CD14-positive monocyte (primary cell): Measurements from ENCODE around the gene HMOX2. TPM values are rescaled to one million over a fixed set of nuclear protein-coding genes. Genes with fewer than 3 reads are reported as not detected.
A peak's percentile ranks its signal among the peaks of the same experiment; 100 is the strongest.

Source experiments
- DNase-seq, 3 donors: peaks; one replicate each; pipeline ENCODE4 v3.0.0-alpha.2; 2011 to 2022
- H2AFZ ChIP-seq: 2 replicates; pipeline ENCODE4 v1.6.0; 2012; ENCODE audit warnings: mild to moderate bottlenecking, low read depth, low read length, inconsistent platforms; ENCODE audit not compliant: insufficient read depth, poor library complexity, severe bottlenecking
- H3K27ac ChIP-seq, 2 donors: 1 replicate in 1 of 2; 2 replicates in 1 of 2; pipeline ENCODE4 v1.5.1; 2012 to 2013; ENCODE audit warnings: low read length in 2 of 2, control low read depth in 1 of 2, inconsistent platforms in 1 of 2, low read depth in 1 of 2, mild to moderate bottlenecking in 1 of 2
- H3K27me3 ChIP-seq, 2 donors: one replicate each; pipeline versions ENCODE4 v1.6.0 to v1.6.1; 2011 to 2013; ENCODE audit warnings: low read length in 2 of 2; ENCODE audit not compliant: control insufficient read depth in 2 of 2, insufficient read depth in 2 of 2
- H3K36me3 ChIP-seq, 2 donors: replicated peaks in 1 of 2; 1 replicate in 1 of 2; 2 replicates in 1 of 2; pipeline versions ENCODE4 v1.5.1 to v1.6.1; 2012 to 2013; ENCODE audit warnings: low read length in 2 of 2, control low read depth in 1 of 2, inconsistent platforms in 1 of 2, mild to moderate bottlenecking in 1 of 2; ENCODE audit not compliant: insufficient read depth in 2 of 2, control insufficient read depth in 1 of 2
- H3K4me1 ChIP-seq, 2 donors: 1 replicate in 1 of 2; 2 replicates in 1 of 2; pipeline versions ENCODE4 v1.5.1 to v1.6.1; 2012 to 2013; ENCODE audit warnings: low read length in 2 of 2, control low read depth in 1 of 2, inconsistent platforms in 1 of 2, mild to moderate bottlenecking in 1 of 2, moderate library complexity in 1 of 2; ENCODE audit not compliant: insufficient read depth in 2 of 2, control insufficient read depth in 1 of 2
- H3K4me2 ChIP-seq: replicated peaks from 2 replicates; pipeline ENCODE3; 2012; ENCODE audit warnings: low read length, moderate library complexity, mild to moderate bottlenecking; ENCODE audit not compliant: poor library complexity, severe bottlenecking; ENCODE audit errors: extremely low read depth
- H3K4me3 ChIP-seq, 3 experiments: fragments of 200-600 bp in 1 of 3; sonication (generic) in 1 of 3; replicated peaks in 1 of 3; 1 replicate in 2 of 3; 2 replicates in 1 of 3; pipeline ENCODE4 v1.5.1; 2011 to 2013; ENCODE audit warnings: low read length in 3 of 3, mild to moderate bottlenecking in 3 of 3, control low read depth in 2 of 3, low read depth in 2 of 3, inconsistent platforms in 1 of 3, moderate library complexity in 1 of 3
- H3K79me2 ChIP-seq: 2 replicates; pipeline ENCODE4 v1.6.0; 2012; ENCODE audit warnings: mild to moderate bottlenecking, control low read depth, inconsistent platforms, low read length, moderate library complexity; ENCODE audit not compliant: insufficient read depth
- H3K9ac ChIP-seq: 2 replicates; pipeline ENCODE4 v1.6.0; 2017; ENCODE audit warnings: low read length, mild to moderate bottlenecking; ENCODE audit not compliant: insufficient read depth, poor library complexity, severe bottlenecking
- H3K9me3 ChIP-seq, 2 donors: replicated peaks in 1 of 2; 1 replicate in 1 of 2; 2 replicates in 1 of 2; pipeline versions ENCODE4 v1.5.1 to v1.6.1; 2012 to 2013; ENCODE audit warnings: low read length in 2 of 2, control low read depth in 1 of 2; ENCODE audit not compliant: control insufficient read depth in 1 of 2, insufficient read depth in 1 of 2
- H4K20me1 ChIP-seq: 2 replicates; pipeline ENCODE4 v1.6.0; 2012; ENCODE audit warnings: mild to moderate bottlenecking, low read length, control low read depth, moderate library complexity; ENCODE audit not compliant: insufficient read depth
- H3K27ac Mint-ChIP-seq, 7 donors: one replicate each; pipeline ENCODE4 v1.8.0; 2020; ENCODE audit warnings: mild to moderate bottlenecking in 7 of 7, mixed read lengths in 7 of 7, moderate library complexity in 6 of 7, inconsistent platforms in 2 of 7
- H3K27me3 Mint-ChIP-seq, 3 donors: one replicate each; pipeline ENCODE4 v1.8.0; 2021 to 2022; ENCODE audit warnings: low read depth in 3 of 3, mild to moderate bottlenecking in 3 of 3, mixed read lengths in 3 of 3, moderate library complexity in 3 of 3, inconsistent platforms in 1 of 3
- H3K36me3 Mint-ChIP-seq, 2 donors: one replicate each; pipeline ENCODE4 v1.8.0; 2020; ENCODE audit warnings: mixed read lengths in 2 of 2, inconsistent platforms in 1 of 2, mild to moderate bottlenecking in 1 of 2
- H3K4me1 Mint-ChIP-seq: one replicate; pipeline ENCODE4 v1.8.0; 2020; ENCODE audit warnings: mild to moderate bottlenecking, mixed read lengths
- H3K4me3 Mint-ChIP-seq, 2 donors: one replicate each; pipeline ENCODE4 v1.8.0; 2020; ENCODE audit warnings: mild to moderate bottlenecking in 2 of 2, mixed read lengths in 2 of 2, moderate library complexity in 1 of 2
- H3K9me3 Mint-ChIP-seq, 7 donors: one replicate each; pipeline ENCODE4 v1.8.0; 2020 to 2022; ENCODE audit warnings: mixed read lengths in 7 of 7, mild to moderate bottlenecking in 6 of 7, moderate library complexity in 6 of 7, inconsistent platforms in 2 of 7
- CTCF ChIP-seq: fragments of 200-600 bp; IDR thresholded peaks from one replicate; pipeline ENCODE4 v1.8.0; 2022; ENCODE audit warnings: antibody characterized with exemption, mild to moderate bottlenecking
- WGBS: methylation state at CpG from one replicate; pipeline ENCODE4 v1.1.5; 2013; ENCODE audit warnings: missing lambda C conversion rate; ENCODE audit not compliant: insufficient coverage; 5-methylcytosine and 5-hydroxymethylcytosine counted together
- intact Hi-C, 2 donors: fragments of 100-400 bp; cut with micrococcal nuclease; formaldehyde crosslinking; loops; one replicate each; pipeline versions ENCODE4 v1.15.0 to v1.15.1; 2023
- polyA plus RNA-seq, 3 donors: library from polyadenylated mRNA; depleted of rRNA in 1 of 3; unstranded in 2 of 3; stranded (reverse) in 1 of 3; fragments of 300-500 nt in 2 of 3; fragments of >200 nt in 1 of 3; fragmentation: Illumina TruSeq in 2 of 3; gene quantifications; 1 replicate in 2 of 3; 2 replicates in 1 of 3; pipeline ENCODE4 v1.2.3, GENCODE V29; 2012 to 2021

Gene HMOX2
- polyA plus RNA-seq, 3 donors: 21.7 to 33.2 (median 25.0) TPM

- Histone ChIP-seq H3K4me1 (no peaks in the 10 kb centered on the region), H4K20me1 (peaks cover 13% of the 10 kb centered on the region), H2AFZ (no peak overlapping the region), H3K9ac (no peak overlapping the region), H3K27me3 (no peaks in the 10 kb centered on the region), H3K36me3 (peaks cover 31 to 61% of the 10 kb centered on the region in 2 donors), H3K79me2 (peaks cover 26% of the 10 kb centered on the region), H3K4me2 (no peak overlapping the region), H3K9me3 (no peaks in the 10 kb centered on the region), H3K27ac (peak overlapping the region in 1 of 2 donors; percentile 33), H3K4me3 (no peak overlapping the region)
- no peak overlapping the region for H3K4me3 Mint-ChIP-seq
- H3K9me3 Mint-ChIP-seq: no peaks in the 10 kb centered on the region
- peaks cover 4% of the 10 kb centered on the region for H3K4me1 Mint-ChIP-seq
- H3K36me3 Mint-ChIP-seq: peaks cover 30 to 61% of the 10 kb centered on the region in 2 donors
- TF ChIP-seq CTCF: no peak
- intact Hi-C loops: no loop called here
- 61% methylated on average over 2 of the region's 3 CpGs for WGBS
- peak overlapping the region in 4 of 7 donors; percentile 22 to 75 (median 38) for H3K27ac Mint-ChIP-seq
- H3K27me3 Mint-ChIP-seq: no peaks in the 10 kb centered on the region
- DNase-seq: no peak
Observed at GRCh38 chr16:4486126-4486893, 10.1 kb downstream of the HMOX2 start.

DNA sequence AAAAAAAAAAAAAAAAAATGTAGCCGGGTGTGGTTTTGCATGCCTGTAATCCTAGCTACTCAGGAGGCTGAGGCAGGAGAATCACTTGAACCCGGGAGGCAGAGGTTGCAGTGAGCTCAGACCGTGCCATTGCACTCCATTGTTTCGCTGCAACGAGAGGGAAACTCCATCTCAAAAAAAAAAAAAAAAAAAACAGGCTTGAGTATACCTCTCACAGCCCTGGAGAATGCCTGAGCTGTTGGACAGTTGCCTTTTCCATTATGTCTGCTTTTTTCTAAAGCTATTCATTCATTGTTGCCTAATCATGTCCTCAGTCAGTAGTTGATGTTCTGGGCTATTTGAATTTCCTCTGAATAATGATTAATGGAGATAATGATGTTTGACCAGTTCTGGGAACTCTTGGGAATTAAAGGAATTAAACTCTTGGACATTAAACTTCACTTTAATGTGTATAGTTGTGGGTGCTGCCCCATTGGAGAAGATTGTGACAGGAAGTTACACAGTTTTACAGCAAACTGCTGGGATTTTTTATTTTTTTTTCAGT lies 11.8 kb downstream of the HMOX2 start:
- no peak for DNase-seq
- Histone ChIP-seq H3K4me2 (no peak overlapping the region), H3K27ac (no peak overlapping the region), H3K9me3 (no peaks in the 10 kb centered on the region), H2AFZ (no peak overlapping the region), H4K20me1 (peaks cover 8% of the 10 kb centered on the region), H3K27me3 (no peaks in the 10 kb centered on the region), H3K4me3 (no peak overlapping the region), H3K4me1 (no peaks in the 10 kb centered on the region), H3K36me3 (peaks cover 32 to 63% of the 10 kb centered on the region in 2 donors), H3K79me2 (peaks cover 13% of the 10 kb centered on the region), H3K9ac (no peak overlapping the region)
- no CpG with 5 or more reads among the region's 5 CpGs for WGBS
- no peaks in the 10 kb centered on the region for H3K9me3 Mint-ChIP-seq
- H3K4me1 Mint-ChIP-seq: peaks cover 2% of the 10 kb centered on the region
- H3K36me3 Mint-ChIP-seq: peaks cover 28 to 61% of the 10 kb centered on the region in 2 donors
- no peak for TF ChIP-seq CTCF
- intact Hi-C loops: no loop called here
- H3K4me3 Mint-ChIP-seq: no peak overlapping the region
- no peaks in the 10 kb centered on the region for H3K27me3 Mint-ChIP-seq
- H3K27ac Mint-ChIP-seq: peak overlapping the region in 1 of 7 donors; percentile 30
